Lung (tissue), 12 donors: ENCODE measurements around the gene CRISPLD2. TPM values are rescaled to one million over a fixed set of nuclear protein-coding genes. Genes with fewer than 3 reads are reported as not detected.
A peak's percentile ranks its signal among the peaks of the same experiment; 100 is the strongest.

Experiments
- ATAC-seq: fragments of 200-7000 bp; cut with Tn5 transposase; one replicate; pipeline ENCODE4 v1.9.1; 2020; ENCODE audit warnings: moderate number of reproducible peaks; ENCODE audit not compliant: insufficient read depth, low FRiP score
- DNase-seq, 3 donors: peaks; one replicate each; pipeline ENCODE4 v3.0.0-alpha.2; 2013 to 2017
- H3K27ac ChIP-seq, 2 donors: one replicate each; pipeline ENCODE4 v1.5.1; 2013; ENCODE audit warnings: mild to moderate bottlenecking in 2 of 2, moderate library complexity in 2 of 2, control low read depth in 1 of 2, inconsistent platforms in 1 of 2, low read depth in 1 of 2, low read length in 1 of 2
- H3K27me3 ChIP-seq, 3 donors: one replicate each; pipeline ENCODE4 v1.5.1; 2013; ENCODE audit warnings: low read length in 2 of 3; ENCODE audit not compliant: control insufficient read depth in 3 of 3, insufficient read depth in 3 of 3
- H3K36me3 ChIP-seq, 4 donors: one replicate each; pipeline ENCODE4 v1.5.1; 2013; ENCODE audit warnings: low read length in 4 of 4, mild to moderate bottlenecking in 1 of 4, moderate library complexity in 1 of 4; ENCODE audit not compliant: control insufficient read depth in 4 of 4, insufficient read depth in 4 of 4
- H3K4me1 ChIP-seq, 5 donors: one replicate each; pipeline ENCODE4 v1.5.1; 2013; ENCODE audit warnings: low read length in 5 of 5, mild to moderate bottlenecking in 2 of 5, moderate library complexity in 1 of 5; ENCODE audit not compliant: control insufficient read depth in 5 of 5, insufficient read depth in 5 of 5
- H3K4me3 ChIP-seq: one replicate; pipeline ENCODE4 v1.5.1; 2013; ENCODE audit warnings: mild to moderate bottlenecking, control low read depth, moderate library complexity
- H3K9ac ChIP-seq, 2 donors: one replicate each; pipeline ENCODE4 v1.5.1; 2013; ENCODE audit warnings: low read length in 2 of 2, control low read depth in 1 of 2; ENCODE audit not compliant: insufficient read depth in 1 of 2
- H3K9me3 ChIP-seq, 4 donors: one replicate each; pipeline ENCODE4 v1.5.1; 2013; ENCODE audit warnings: low read length in 3 of 4, mild to moderate bottlenecking in 1 of 4, moderate library complexity in 1 of 4; ENCODE audit not compliant: control insufficient read depth in 4 of 4, insufficient read depth in 3 of 4
- CTCF ChIP-seq: IDR thresholded peaks from 2 replicates; pipeline ENCODE4 v1.5.1; 2012; ENCODE audit warnings: mild to moderate bottlenecking; ENCODE audit errors: control extremely low read depth, extremely low read depth
- WGBS, 2 donors: extraction: QIAGEN DNeasy Blood & Tissue Kit; methylation state at CpG; one replicate each; pipeline ENCODE4 v1.1.7; 2013; 5-methylcytosine and 5-hydroxymethylcytosine counted together
- polyA plus RNA-seq, 2 donors: library from polyadenylated mRNA; stranded (reverse); fragments of 200-250 nt; gene quantifications; one replicate each; pipeline ENCODE4 v1.2.1, GENCODE V29; 2013
- total RNA-seq, 2 donors: library from RNA; depleted of rRNA in 1 of 2; stranded (reverse); fragments of >200 nt in 1 of 2; gene quantifications; one replicate each; pipeline ENCODE4 v1.2.1, GENCODE V29; 2014 to 2021
- donor health status: control.
- donor health status: control.
- donor health status: Bipolar disorder and iron deficiency.
- donor health status: healthy.
- donor health status: DM: yes; HTN: yes; CAD: no.

The CRISPLD2 gene
- total and polyA plus RNA-seq, 4 donors, result 30.3 to 136 (median 42.5) TPM

- Histone ChIP-seq H3K27ac (no peak overlapping the region), H3K27me3 (no peaks in the 10 kb centered on the region), H3K4me1 (peaks cover 0 to 40% (median 15%) of the 10 kb centered on the region in 5 donors), H3K36me3 (no peaks in the 10 kb centered on the region), H3K9ac (no peak overlapping the region), H3K4me3 (no peak overlapping the region), H3K9me3 (no peaks in the 10 kb centered on the region)
- 95 to 98% methylated on average over 8 of the region's 8 CpGs for WGBS, 2 donors
- ATAC-seq (no peak), DNase-seq (no peak)
- no peak for TF ChIP-seq CTCF
Observed at GRCh38 chr16:84920333-84920732, 100.5 kb downstream of the CRISPLD2 start.

- no peaks in the 10 kb centered on the region for H3K27me3 ChIP-seq
- no peak overlapping the region for H3K9ac ChIP-seq
- DNase-seq (peak; percentile 87 to 89 (median 89)), ATAC-seq (no peak)
- peaks cover 0 to 40% (median 15%) of the 10 kb centered on the region in 5 donors for H3K4me1 ChIP-seq
- H3K4me3 ChIP-seq, result no peak overlapping the region
- no peak for TF ChIP-seq CTCF
- H3K27ac ChIP-seq, result peak overlapping the region; percentile 47 to 65
- H3K36me3 ChIP-seq, result no peaks in the 10 kb centered on the region
- WGBS, 2 donors, result 44 to 66% methylated on average over 19 of the region's 19 CpGs
- H3K9me3 ChIP-seq, result no peaks in the 10 kb centered on the region
Observed at GRCh38 chr16:84922351-84923120, 102.8 kb downstream of the CRISPLD2 start.

- TF ChIP-seq CTCF, result no peak
- Histone ChIP-seq H3K4me3 (no peak overlapping the region), H3K9me3 (no peaks in the 10 kb centered on the region), H3K36me3 (no peaks in the 10 kb centered on the region), H3K4me1 (peaks cover 0 to 55% (median 14%) of the 10 kb centered on the region in 5 donors), H3K27me3 (no peaks in the 10 kb centered on the region), H3K27ac (no peak overlapping the region), H3K9ac (no peak overlapping the region)
- ATAC-seq (no peak), DNase-seq (peak; percentile 60 to 80 (median 71))
- 67 to 76% methylated on average over 23 of the region's 23 CpGs for WGBS, 2 donors
Observed at GRCh38 chr16:84924331-84925091, 104.7 kb downstream of the CRISPLD2 start.
